B cell (primary cell): ENCODE data around the gene NAT10. TPM values are rescaled to one million over a fixed set of nuclear protein-coding genes. Genes with fewer than 3 reads are reported as not detected.

Experiments used
- ATAC-seq: fragments of 200-7000 bp; cut with Tn5 transposase; one replicate; pipeline ENCODE4 v1.10.0; 2021; ENCODE audit warnings: low read depth, mild to moderate bottlenecking, moderate number of reproducible peaks, moderate library complexity
- CTCF ChIA-PET: fragments of 350-600 bp; sonication (Branson Sonifier 250); formaldehyde crosslinking; loops from one replicate; lab custom pipeline; 2021; ENCODE audit warnings: antibody characterized with exemption, inconsistent platforms; lab: Charles Lee
- POLR2A ChIA-PET: fragments of 350-600 bp; sonication (Branson Sonifier 250); formaldehyde crosslinking; loops from one replicate; lab custom pipeline; 2021; ENCODE audit warnings: antibody characterized with exemption; lab: Charles Lee
- DNase-seq: peaks from one replicate; pipeline ENCODE4 v3.0.0; 2013
- H2AFZ ChIP-seq: 2 replicates; pipeline ENCODE4 v1.6.1; 2012; ENCODE audit warnings: mild to moderate bottlenecking, low read depth, low read length; ENCODE audit not compliant: insufficient read depth, poor library complexity, severe bottlenecking
- H3K27ac ChIP-seq, 2 donors: 1 replicate in 1 of 2; 2 replicates in 1 of 2; pipeline ENCODE4 v1.5.1; 2012 to 2013; ENCODE audit warnings: low read length in 2 of 2, mild to moderate bottlenecking in 2 of 2, moderate library complexity in 1 of 2
- H3K27me3 ChIP-seq, 4 experiments: fragments of 200-600 bp in 1 of 4; sonication (generic) in 1 of 4; replicated peaks in 1 of 4; 1 replicate in 2 of 4; 2 replicates in 2 of 4; pipeline versions ENCODE4 v1.6.1 to v1.7.0; 2013 to 2016; ENCODE audit warnings: low read length in 3 of 4, mild to moderate bottlenecking in 2 of 4, mixed read lengths in 1 of 4, moderate library complexity in 1 of 4; ENCODE audit not compliant: insufficient read depth in 4 of 4, control insufficient read depth in 3 of 4; ENCODE audit errors: control extremely low read depth in 1 of 4
- H3K36me3 ChIP-seq, 2 experiments: replicated peaks in 1 of 2; 1 replicate in 1 of 2; 2 replicates in 1 of 2; pipeline versions ENCODE4 v1.6.1 to v1.7.1; 2013; ENCODE audit warnings: low read length in 1 of 2; ENCODE audit not compliant: insufficient read depth in 2 of 2, control insufficient read depth in 1 of 2; ENCODE audit errors: control extremely low read depth in 1 of 2, extremely low read depth in 1 of 2
- H3K4me1 ChIP-seq, 2 donors: fragments of 200-600 bp in 1 of 2; sonication (generic) in 1 of 2; 1 replicate in 1 of 2; 2 replicates in 1 of 2; pipeline versions ENCODE4 v1.5.1 to v1.6.1; 2013 to 2017; ENCODE audit warnings: low read length in 2 of 2; ENCODE audit not compliant: control insufficient read depth in 2 of 2, insufficient read depth in 2 of 2
- H3K4me2 ChIP-seq: replicated peaks from 2 replicates; pipeline ENCODE3; 2012; ENCODE audit warnings: mild to moderate bottlenecking, low read depth, low read length; ENCODE audit not compliant: poor library complexity, severe bottlenecking
- H3K4me3 ChIP-seq, 5 experiments: fragments of 200-600 bp in 1 of 5; sonication (generic) in 1 of 5; 1 replicate in 3 of 5; 2 replicates in 2 of 5; pipeline versions ENCODE4 v1.5.1 to v1.7.0; 2011 to 2016; ENCODE audit warnings: low read length in 4 of 5, mild to moderate bottlenecking in 4 of 5, low read depth in 2 of 5, control low read depth in 1 of 5, moderate library complexity in 1 of 5; ENCODE audit not compliant: insufficient read depth in 1 of 5; ENCODE audit errors: control extremely low read depth in 1 of 5, extremely low read depth in 1 of 5
- H3K79me2 ChIP-seq: fragments of 200-600 bp; sonication (generic); one replicate; pipeline ENCODE4 v1.6.0; 2016; ENCODE audit warnings: low read length; ENCODE audit not compliant: control insufficient read depth, insufficient read depth
- H3K9ac ChIP-seq: fragments of 200-600 bp; sonication (generic); 2 replicates; pipeline ENCODE4 v1.6.1; 2017; ENCODE audit warnings: mild to moderate bottlenecking, low read length, moderate library complexity
- H3K9me3 ChIP-seq, 3 donors: one replicate each; pipeline versions ENCODE4 v1.6.1 to v1.7.1; 2013; ENCODE audit warnings: low read length in 2 of 3; ENCODE audit not compliant: control insufficient read depth in 2 of 3, insufficient read depth in 1 of 3; ENCODE audit errors: control extremely low read depth in 1 of 3
- H4K20me1 ChIP-seq: 2 replicates; pipeline ENCODE4 v1.6.0; 2012; ENCODE audit warnings: mild to moderate bottlenecking, low read length; ENCODE audit not compliant: insufficient read depth, control insufficient read depth, poor library complexity, severe bottlenecking
- H3K27ac Mint-ChIP-seq: one replicate; pipeline ENCODE4 v1.8.0; 2021; ENCODE audit warnings: mixed read lengths
- H3K27me3 Mint-ChIP-seq: one replicate; pipeline ENCODE4 v1.8.0; 2021; ENCODE audit warnings: mixed read lengths
- H3K4me1 Mint-ChIP-seq: one replicate; pipeline ENCODE4 v1.8.0; 2021; ENCODE audit warnings: mixed read lengths
- H3K4me3 Mint-ChIP-seq: one replicate; pipeline ENCODE4 v1.8.0; 2021; ENCODE audit warnings: mixed read lengths
- H3K9me3 Mint-ChIP-seq: one replicate; pipeline ENCODE4 v1.8.0; 2022; ENCODE audit warnings: mixed read lengths; ENCODE audit not compliant: insufficient read depth
- EZH2 ChIP-seq: IDR thresholded peaks from 2 replicates; pipeline ENCODE4 v1.6.1; 2012; ENCODE audit warnings: borderline replicate concordance, low read depth, mild to moderate bottlenecking, moderate library complexity, low read length; ENCODE audit not compliant: insufficient read depth, poor library complexity, severe bottlenecking
- WGBS: methylation state at CpG from one replicate; pipeline ENCODE4 v1.1.5; 2013; ENCODE audit warnings: missing lambda C conversion rate; ENCODE audit not compliant: insufficient coverage; 5-methylcytosine and 5-hydroxymethylcytosine counted together
- intact Hi-C: fragments of 100-400 bp; cut with micrococcal nuclease; formaldehyde crosslinking; loops from one replicate; pipeline ENCODE4 v1.10.0; 2022
- polyA plus RNA-seq: library from polyadenylated mRNA; depleted of rRNA; stranded (reverse); fragments of >200 nt; gene quantifications from 2 replicates; pipeline ENCODE4 v1.2.3, GENCODE V29; 2012
- total RNA-seq, 2 donors: library from RNA; stranded (reverse); fragments of 120-200 nt in 1 of 2; gene quantifications; 1 replicate in 1 of 2; 2 replicates in 1 of 2; pipeline versions ENCODE4 v1.2.3 to v1.2.4, GENCODE V29; 2013 to 2022
- TF ChIP-seq, protein P1 (sequence below): fragments of 200-600 bp; IDR thresholded peaks from one replicate; pipeline ENCODE4 v1.8.0; 2022; ENCODE audit warnings: antibody characterized with exemption, mild to moderate bottlenecking

The NAT10 gene
- total and polyA plus RNA-seq, 2 donors (not counting 1 experiment from before 2014, with no cell fraction given) = 24.9 to 73.5 TPM

DNA sequence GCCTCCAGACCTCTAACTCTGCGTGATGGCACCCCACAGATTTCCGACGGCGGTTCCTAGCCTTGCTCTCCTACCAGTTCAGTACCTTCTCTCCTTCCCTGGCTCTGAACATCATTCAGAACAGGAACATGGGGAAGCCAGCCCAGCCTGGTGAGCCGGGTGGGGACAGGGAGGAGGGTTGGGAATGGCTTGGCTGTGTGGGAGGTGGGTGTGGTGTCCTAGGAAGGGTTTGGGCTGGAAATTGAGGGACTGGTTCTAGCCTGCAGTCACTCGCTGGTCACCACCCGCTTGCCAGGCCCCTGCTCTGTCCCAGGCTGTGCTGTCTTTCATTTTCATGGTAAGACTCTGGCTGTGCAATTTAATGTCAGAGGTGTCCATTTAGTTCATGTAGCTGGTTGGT, 33.9 kb downstream of the NAT10 start:
- DNase-seq (no peak), ATAC-seq (no peak)
- no peak overlapping the region for H3K9ac ChIP-seq
- intact Hi-C loops = no loop called here
- no peaks in the 10 kb centered on the region for H3K79me2 ChIP-seq
- ChIA-PET POLR2A (no interaction called here), CTCF (no interaction called here)
- TF ChIP-seq EZH2 = no peak
- TF ChIP-seq, protein P1, sequence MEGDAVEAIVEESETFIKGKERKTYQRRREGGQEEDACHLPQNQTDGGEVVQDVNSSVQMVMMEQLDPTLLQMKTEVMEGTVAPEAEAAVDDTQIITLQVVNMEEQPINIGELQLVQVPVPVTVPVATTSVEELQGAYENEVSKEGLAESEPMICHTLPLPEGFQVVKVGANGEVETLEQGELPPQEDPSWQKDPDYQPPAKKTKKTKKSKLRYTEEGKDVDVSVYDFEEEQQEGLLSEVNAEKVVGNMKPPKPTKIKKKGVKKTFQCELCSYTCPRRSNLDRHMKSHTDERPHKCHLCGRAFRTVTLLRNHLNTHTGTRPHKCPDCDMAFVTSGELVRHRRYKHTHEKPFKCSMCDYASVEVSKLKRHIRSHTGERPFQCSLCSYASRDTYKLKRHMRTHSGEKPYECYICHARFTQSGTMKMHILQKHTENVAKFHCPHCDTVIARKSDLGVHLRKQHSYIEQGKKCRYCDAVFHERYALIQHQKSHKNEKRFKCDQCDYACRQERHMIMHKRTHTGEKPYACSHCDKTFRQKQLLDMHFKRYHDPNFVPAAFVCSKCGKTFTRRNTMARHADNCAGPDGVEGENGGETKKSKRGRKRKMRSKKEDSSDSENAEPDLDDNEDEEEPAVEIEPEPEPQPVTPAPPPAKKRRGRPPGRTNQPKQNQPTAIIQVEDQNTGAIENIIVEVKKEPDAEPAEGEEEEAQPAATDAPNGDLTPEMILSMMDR = no peak
- no peaks in the 10 kb centered on the region for H3K9me3 ChIP-seq
- Mint-ChIP-seq H3K9me3 (no peaks in the 10 kb centered on the region), H3K4me1 (no peaks in the 10 kb centered on the region), H3K27ac (no peak overlapping the region), H3K4me3 (no peak overlapping the region), H3K27me3 (no peaks in the 10 kb centered on the region)
- no peaks in the 10 kb centered on the region for H3K4me1 ChIP-seq
- no peaks in the 10 kb centered on the region for H3K27me3 ChIP-seq
- H2AFZ ChIP-seq = no peak overlapping the region
- 98% methylated on average over 7 of the region's 7 CpGs for WGBS
- H3K27ac ChIP-seq = no peak overlapping the region
- no peaks in the 10 kb centered on the region for H4K20me1 ChIP-seq
- peaks cover 2 to 95% of the 10 kb centered on the region in 2 experiments for H3K36me3 ChIP-seq
- H3K4me3 ChIP-seq = no peak overlapping the region
- H3K4me2 ChIP-seq = no peak overlapping the region

DNA sequence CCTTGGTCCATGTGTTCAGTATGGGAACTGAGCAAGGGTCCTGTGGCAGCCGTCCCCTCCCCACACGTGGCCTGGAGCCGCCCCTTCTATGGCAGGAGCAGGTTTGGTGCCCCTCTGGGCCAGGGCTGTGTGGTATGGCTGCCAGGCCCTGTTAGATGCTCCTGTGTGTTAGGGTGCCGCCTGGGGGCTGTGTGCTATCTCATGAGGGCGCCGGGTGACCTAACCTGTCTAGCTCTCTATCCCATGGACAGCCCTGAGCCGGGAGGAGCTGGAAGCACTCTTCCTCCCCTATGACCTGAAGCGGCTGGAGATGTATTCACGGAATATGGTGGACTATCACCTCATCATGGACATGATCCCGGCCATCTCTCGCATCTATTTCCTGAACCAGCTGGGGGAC, 34.7 kb downstream of the NAT10 start:
- WGBS = over 99% methylated on average over 11 of the region's 11 CpGs
- H3K4me3 Mint-ChIP-seq = no peak overlapping the region
- Histone ChIP-seq H4K20me1 (no peaks in the 10 kb centered on the region), H3K9me3 (no peaks in the 10 kb centered on the region), H3K4me1 (peaks cover 0 to 5% of the 10 kb centered on the region in 2 donors), H3K4me3 (no peak overlapping the region), H3K27me3 (no peaks in the 10 kb centered on the region), H3K36me3 (peaks cover 2 to 94% of the 10 kb centered on the region in 2 experiments), H2AFZ (no peak overlapping the region), H3K9ac (no peak overlapping the region), H3K79me2 (no peaks in the 10 kb centered on the region), H3K4me2 (no peak overlapping the region), H3K27ac (no peak overlapping the region)
- H3K27ac Mint-ChIP-seq = no peak overlapping the region
- H3K4me1 Mint-ChIP-seq = peaks cover 3% of the 10 kb centered on the region
- no peak for DNase-seq
- H3K9me3 Mint-ChIP-seq = no peaks in the 10 kb centered on the region
- no peak for ATAC-seq
- no peaks in the 10 kb centered on the region for H3K27me3 Mint-ChIP-seq
- CTCF ChIA-PET = no interaction called here
- POLR2A ChIA-PET = no interaction called here
- intact Hi-C loops = no loop called here
- TF ChIP-seq EZH2 = no peak
- TF ChIP-seq, protein P1 = no peak
